ENCODE results near the gene ARHGAP15.

GRCh38 chr2:143469323-143469722 is 340.1 kb downstream of the ARHGAP15 start:
- TF ChIP-seq CTCF (IDR thresholded peaks at IDR 0.05) (no peak), POLR2A (IDR thresholded peaks at IDR 0.05) (no peak), POLR2AphosphoS5 (IDR thresholded peaks at IDR 0.05; ENCODE audit: insufficient read depth in 1 of 2, low read depth in 1 of 2) (no peak)

Measured in vagina (tissue), 2 donors.